H9 (cell line): ENCODE data around the gene IQCE. TPM values are rescaled to one million over a fixed set of nuclear protein-coding genes. Genes with fewer than 3 reads are reported as not detected.
A peak's percentile ranks its signal among the peaks of the same experiment; 100 is the strongest.

ENCODE experiments used
- DNase-seq: peaks from one replicate; pipeline ENCODE4 v3.0.0-alpha.2; 2017
- H2AFZ ChIP-seq: one replicate; pipeline ENCODE4 v1.6.1; 2013; ENCODE audit warnings: mild to moderate bottlenecking, low read length, control low read depth, moderate library complexity
- H2AK5ac ChIP-seq: 2 replicates; pipeline ENCODE4 v1.6.1; 2013; ENCODE audit warnings: low read length, control low read depth, mixed read lengths; ENCODE audit not compliant: insufficient read length
- H2BK120ac ChIP-seq: one replicate; pipeline ENCODE4 v1.6.1; 2013; ENCODE audit warnings: low read depth, mild to moderate bottlenecking, low read length, control low read depth, inconsistent platforms; ENCODE audit not compliant: poor library complexity, severe bottlenecking
- H2BK12ac ChIP-seq: 2 replicates; pipeline ENCODE4 v1.6.1; 2013; ENCODE audit warnings: low read length, control low read depth, mixed read lengths, low read depth; ENCODE audit not compliant: insufficient read length
- H2BK15ac ChIP-seq: 2 replicates; pipeline ENCODE4 v1.6.1; 2013; ENCODE audit warnings: low read depth, low read length, control low read depth
- H2BK20ac ChIP-seq: one replicate; pipeline ENCODE4 v1.6.1; 2013; ENCODE audit warnings: low read depth, mild to moderate bottlenecking, low read length, control low read depth, inconsistent platforms; ENCODE audit not compliant: poor library complexity, severe bottlenecking
- H2BK5ac ChIP-seq: 2 replicates; pipeline ENCODE4 v1.6.1; 2013; ENCODE audit warnings: low read length, control low read depth, mixed read lengths; ENCODE audit not compliant: insufficient read length
- H3K14ac ChIP-seq: 2 replicates; pipeline ENCODE4 v1.6.1; 2013; ENCODE audit warnings: low read length, control low read depth; ENCODE audit not compliant: insufficient read depth
- H3K18ac ChIP-seq: 2 replicates; pipeline ENCODE4 v1.6.1; 2013; ENCODE audit warnings: low read depth, mild to moderate bottlenecking, mixed read lengths, low read length, control low read depth; ENCODE audit not compliant: insufficient read length
- H3K23ac ChIP-seq: 2 replicates; pipeline ENCODE4 v1.6.1; 2013; ENCODE audit warnings: low read length, control low read depth, mixed read lengths, low read depth; ENCODE audit not compliant: insufficient read length
- H3K23me2 ChIP-seq: 2 replicates; pipeline ENCODE4 v1.6.1; 2013; ENCODE audit warnings: low read depth, mild to moderate bottlenecking, mixed read lengths, low read length, control low read depth; ENCODE audit not compliant: insufficient read length, poor library complexity, severe bottlenecking
- H3K27ac ChIP-seq: 2 replicates; pipeline ENCODE4 v1.5.1; 2013; ENCODE audit warnings: low read length, control low read depth, mixed read lengths, low read depth; ENCODE audit not compliant: insufficient read length
- H3K27me3 ChIP-seq: 2 replicates; pipeline ENCODE4 v1.6.1; 2013; ENCODE audit warnings: low read length, control low read depth, inconsistent platforms; ENCODE audit not compliant: insufficient read depth
- H3K4ac ChIP-seq: 2 replicates; pipeline ENCODE4 v1.6.1; 2013; ENCODE audit warnings: low read depth, mild to moderate bottlenecking, control low read depth, inconsistent platforms, low read length, moderate library complexity
- H3K4me1 ChIP-seq: 2 replicates; pipeline ENCODE4 v1.6.1; 2013; ENCODE audit warnings: low read length, control low read depth, inconsistent platforms; ENCODE audit not compliant: insufficient read depth
- H3K4me2 ChIP-seq: 2 replicates; pipeline ENCODE4 v1.6.1; 2013; ENCODE audit warnings: low read length, control low read depth, mixed read lengths; ENCODE audit not compliant: insufficient read length, insufficient read depth
- H3K56ac ChIP-seq: 2 replicates; pipeline ENCODE4 v1.6.1; 2013; ENCODE audit warnings: low read depth, mild to moderate bottlenecking, mixed read lengths, low read length, control low read depth; ENCODE audit not compliant: insufficient read length
- H3K79me1 ChIP-seq: 2 replicates; pipeline ENCODE4 v1.6.1; 2013; ENCODE audit warnings: low read depth, mild to moderate bottlenecking, moderate library complexity, low read length, control low read depth, inconsistent platforms; ENCODE audit not compliant: insufficient read depth, poor library complexity, severe bottlenecking
- H3K79me2 ChIP-seq: 2 replicates; pipeline ENCODE4 v1.6.1; 2013; ENCODE audit warnings: low read length, control low read depth, inconsistent platforms; ENCODE audit not compliant: insufficient read depth
- H3K9ac ChIP-seq: 2 replicates; pipeline ENCODE4 v1.6.1; 2013; ENCODE audit warnings: low read length, control low read depth, mixed read lengths; ENCODE audit not compliant: insufficient read length; ENCODE audit errors: extremely low read depth
- H3K9me3 ChIP-seq: one replicate; pipeline ENCODE4 v1.6.1; 2013; ENCODE audit warnings: low read depth, low read length, inconsistent platforms; ENCODE audit not compliant: control insufficient read depth
- H3T11ph ChIP-seq: one replicate; pipeline ENCODE4 v1.6.1; 2013; ENCODE audit warnings: mild to moderate bottlenecking, low read length, control low read depth, inconsistent platforms
- H4K20me1 ChIP-seq: one replicate; pipeline ENCODE4 v1.6.1; 2013; ENCODE audit not compliant: control insufficient read depth, insufficient read length, insufficient read depth
- H4K5ac ChIP-seq: 2 replicates; pipeline ENCODE4 v1.6.1; 2013; ENCODE audit warnings: low read depth, mild to moderate bottlenecking, mixed read lengths, low read length, control low read depth; ENCODE audit not compliant: insufficient read length
- H4K8ac ChIP-seq: replicated peaks from 2 replicates; pipeline ENCODE4 v1.6.1; 2013; ENCODE audit warnings: low read length, control low read depth, mixed read lengths, low read depth; ENCODE audit not compliant: insufficient read length
- H4K91ac ChIP-seq: 2 replicates; pipeline ENCODE4 v1.6.1; 2013; ENCODE audit warnings: low read depth, mild to moderate bottlenecking, moderate library complexity, mixed read lengths, low read length, control low read depth; ENCODE audit not compliant: insufficient read length
- H3K27ac Mint-ChIP-seq, 3 experiments: 2 replicates in 2 of 3; 3 replicates in 1 of 3; pipeline ENCODE4 v1.8.0; 2020 to 2021; ENCODE audit warnings: mixed read lengths in 3 of 3, mild to moderate bottlenecking in 1 of 3, moderate library complexity in 1 of 3
- H3K27me3 Mint-ChIP-seq: 2 replicates; pipeline ENCODE4 v1.8.0; 2021; ENCODE audit warnings: low read depth, mild to moderate bottlenecking, moderate library complexity, mixed read lengths
- H3K36me3 Mint-ChIP-seq, 3 experiments: 2 replicates in 2 of 3; 3 replicates in 1 of 3; pipeline ENCODE4 v1.8.0; 2020 to 2021; ENCODE audit warnings: low read depth in 3 of 3, mixed read lengths in 3 of 3; ENCODE audit not compliant: insufficient read depth in 1 of 3
- H3K4me1 Mint-ChIP-seq, 2 experiments: 2 replicates each; pipeline ENCODE4 v1.8.0; 2020; ENCODE audit warnings: mixed read lengths in 2 of 2
- H3K4me3 Mint-ChIP-seq, 2 experiments: 2 replicates in 1 of 2; 3 replicates in 1 of 2; pipeline ENCODE4 v1.8.0; 2020 to 2021; ENCODE audit warnings: mild to moderate bottlenecking in 2 of 2, mixed read lengths in 2 of 2, moderate library complexity in 1 of 2
- H3K9me3 Mint-ChIP-seq, 2 experiments: 2 replicates in 1 of 2; 3 replicates in 1 of 2; pipeline ENCODE4 v1.8.0; 2020; ENCODE audit warnings: mild to moderate bottlenecking in 2 of 2, mixed read lengths in 2 of 2, moderate library complexity in 1 of 2
- WGBS: extraction: QIAGEN DNeasy Blood & Tissue Kit; methylation state at CpG from one replicate; pipeline ENCODE4 v1.1.7; 2013; ENCODE audit warnings: missing lambda C conversion rate, low lambda C conversion rate, mixed read lengths; ENCODE audit not compliant: insufficient read length; ENCODE audit errors: extremely low coverage; 5-methylcytosine and 5-hydroxymethylcytosine counted together
- total RNA-seq: library from RNA; stranded (reverse); gene quantifications from 2 replicates; pipeline ENCODE4 v1.2.1, GENCODE V29; 2021
- TF ChIP-seq, protein P1 (sequence below): fragments of 200-600 bp; sonication (generic); conservative IDR thresholded peaks from 3 replicates; pipeline ENCODE4 v1.8.0; 2021; ENCODE audit warnings: antibody characterized with exemption, mild to moderate bottlenecking

IQCE gene
- total RNA-seq, 1 experiment from 2014 or later, result 7.0 TPM

DNA sequence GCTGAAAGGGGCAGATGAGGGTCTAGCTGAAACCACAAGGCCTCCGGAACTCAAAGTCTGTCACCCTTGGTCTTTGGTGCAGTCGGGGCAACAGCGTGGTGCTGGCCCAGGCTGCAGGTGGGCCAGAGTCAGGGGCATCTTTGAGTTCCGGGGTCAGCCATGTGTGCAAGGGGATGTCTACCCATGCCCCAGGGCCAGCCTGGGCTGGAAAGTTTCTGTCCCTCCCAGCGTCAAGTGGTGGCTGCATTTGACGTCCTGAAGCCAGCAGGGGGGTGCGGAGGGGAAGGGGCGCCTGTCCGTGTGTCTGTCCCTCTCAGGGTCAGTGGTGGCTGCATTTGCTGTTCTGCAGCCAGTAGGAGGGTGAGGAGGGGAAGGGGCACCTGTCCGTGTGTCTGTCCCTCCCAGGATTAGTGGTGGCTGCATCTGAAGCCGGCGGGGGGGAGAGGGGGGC, 4.1 kb upstream of the IQCE start:
- Histone ChIP-seq H3T11ph (no peak overlapping the region), H3K79me1 (no peaks in the 10 kb centered on the region), H2BK5ac (no peak overlapping the region), H2BK15ac (no peak overlapping the region), H3K27ac (no peak overlapping the region), H3K14ac (peak overlapping the region; percentile 37; the same call in 1 of the 2 replicates), H2BK20ac (no peak overlapping the region), H3K27me3 (no peaks in the 10 kb centered on the region), H3K56ac (no peak overlapping the region), H4K8ac (no peak overlapping the region), H3K4ac (no peak overlapping the region), H3K23ac (no peak overlapping the region), H4K5ac (no peak overlapping the region), H3K4me2 (peak overlapping the region; percentile 87), H2AFZ (no peak overlapping the region), H3K23me2 (peaks cover 11% of the 10 kb centered on the region), H3K79me2 (no peaks in the 10 kb centered on the region), H4K20me1 (no peaks in the 10 kb centered on the region), H3K4me1 (no peaks in the 10 kb centered on the region), H3K18ac (no peak overlapping the region), H3K9me3 (no peaks in the 10 kb centered on the region), H2BK12ac (no peak overlapping the region), H2AK5ac (no peak overlapping the region), H4K91ac (no peak overlapping the region), H3K9ac (peak overlapping the region; percentile 12), H2BK120ac (no peak overlapping the region)
- peaks cover 10 to 12% of the 10 kb centered on the region in 2 experiments for H3K4me1 Mint-ChIP-seq
- H3K27ac Mint-ChIP-seq, result peak overlapping the region in 1 of 3 experiments; percentile 57; a peak in 1 of 7 replicates
- H3K27me3 Mint-ChIP-seq, result peaks cover under 1% of the 10 kb centered on the region; the same call in 1 of the 2 replicates
- peak overlapping the region; percentile 82 to 89 for H3K4me3 Mint-ChIP-seq
- DNase-seq, result no peak
- H3K36me3 Mint-ChIP-seq, result peaks cover 17 to 27% (median 27%) of the 10 kb centered on the region in 3 experiments; a peak in 6 of 7 replicates
- TF ChIP-seq, protein P1, sequence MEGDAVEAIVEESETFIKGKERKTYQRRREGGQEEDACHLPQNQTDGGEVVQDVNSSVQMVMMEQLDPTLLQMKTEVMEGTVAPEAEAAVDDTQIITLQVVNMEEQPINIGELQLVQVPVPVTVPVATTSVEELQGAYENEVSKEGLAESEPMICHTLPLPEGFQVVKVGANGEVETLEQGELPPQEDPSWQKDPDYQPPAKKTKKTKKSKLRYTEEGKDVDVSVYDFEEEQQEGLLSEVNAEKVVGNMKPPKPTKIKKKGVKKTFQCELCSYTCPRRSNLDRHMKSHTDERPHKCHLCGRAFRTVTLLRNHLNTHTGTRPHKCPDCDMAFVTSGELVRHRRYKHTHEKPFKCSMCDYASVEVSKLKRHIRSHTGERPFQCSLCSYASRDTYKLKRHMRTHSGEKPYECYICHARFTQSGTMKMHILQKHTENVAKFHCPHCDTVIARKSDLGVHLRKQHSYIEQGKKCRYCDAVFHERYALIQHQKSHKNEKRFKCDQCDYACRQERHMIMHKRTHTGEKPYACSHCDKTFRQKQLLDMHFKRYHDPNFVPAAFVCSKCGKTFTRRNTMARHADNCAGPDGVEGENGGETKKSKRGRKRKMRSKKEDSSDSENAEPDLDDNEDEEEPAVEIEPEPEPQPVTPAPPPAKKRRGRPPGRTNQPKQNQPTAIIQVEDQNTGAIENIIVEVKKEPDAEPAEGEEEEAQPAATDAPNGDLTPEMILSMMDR, result no peak
- WGBS, result no CpG with 5 or more reads among the region's 12 CpGs
- H3K9me3 Mint-ChIP-seq, result no peaks in the 10 kb centered on the region
